Gastroesophageal sphincter (tissue), 3 donors: ENCODE measurements around the gene KRT9.

Experiments used
- EP300 ChIP-seq: sonication (generic); formaldehyde crosslinking; IDR thresholded peaks from one replicate; pipeline ENCODE4 v1.6.1; 2017; ENCODE audit warnings: antibody characterized with exemption, mild to moderate bottlenecking
- POLR2A ChIP-seq, 2 donors: fragments of 450-650 bp; IDR thresholded peaks; one replicate each; pipeline ENCODE4 v1.6.1; 2017; ENCODE audit warnings: antibody characterized with exemption in 2 of 2, mild to moderate bottlenecking in 2 of 2, moderate library complexity in 1 of 2
- POLR2AphosphoS5 ChIP-seq: sonication (generic); formaldehyde crosslinking; IDR thresholded peaks from one replicate; pipeline ENCODE4 v1.6.1; 2017; ENCODE audit warnings: antibody characterized with exemption
- TF ChIP-seq, protein P1 (sequence below), 4 experiments: fragments of 200-600 bp in 2 of 4; fragments of 450-650 bp in 2 of 4; sonication (generic) in 1 of 4; IDR thresholded peaks; one replicate each; pipeline ENCODE4 v1.5.1; 2017 to 2019; ENCODE audit warnings: antibody characterized with exemption in 4 of 4, mild to moderate bottlenecking in 2 of 4, moderate library complexity in 2 of 4

DNA sequence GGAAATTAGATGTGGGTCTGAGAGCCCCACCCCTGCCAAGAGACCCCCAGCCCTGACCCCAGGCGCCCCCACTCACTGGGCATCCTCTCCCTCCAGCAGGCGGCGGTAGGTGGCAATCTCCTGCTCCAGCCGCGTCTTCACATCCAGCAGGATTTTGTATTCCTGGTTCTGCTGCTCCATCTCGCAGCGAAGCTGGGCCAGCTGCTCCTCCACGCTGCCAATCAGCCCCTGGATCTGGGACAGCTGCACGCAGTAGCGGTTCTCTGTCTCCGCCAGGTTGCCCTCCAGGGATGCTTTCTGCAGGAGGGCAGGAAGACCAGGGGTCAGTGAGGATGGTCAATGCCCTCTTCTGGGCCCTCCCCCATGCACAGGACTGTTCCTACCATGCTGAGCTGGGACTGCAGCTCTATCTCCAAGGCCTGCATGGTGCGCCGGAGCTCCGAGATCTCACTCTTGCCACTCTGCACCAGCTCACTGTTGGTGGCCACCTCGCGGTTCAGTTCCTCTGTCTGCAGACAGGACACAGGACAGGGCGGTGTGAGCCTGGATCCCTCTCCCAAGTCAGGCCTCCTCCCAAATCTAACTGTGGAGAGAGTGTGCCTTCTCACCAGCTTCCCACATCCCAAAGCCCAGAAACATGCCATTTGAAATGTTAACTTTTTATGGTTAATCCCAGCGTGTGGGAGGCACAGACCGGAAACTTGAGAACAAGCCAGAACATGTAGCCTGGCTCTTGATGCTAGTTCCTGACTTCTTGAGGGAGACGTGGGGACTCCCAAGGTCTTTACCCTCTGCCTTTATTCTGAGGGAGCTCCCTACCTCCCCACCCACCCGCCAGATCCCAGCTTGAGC lies 49.0 kb upstream of the KRT9 start:
- TF ChIP-seq POLR2A (IDR thresholded peaks at IDR 0.05) (no peak), POLR2AphosphoS5 (no peak), EP300 (no peak)
- TF ChIP-seq, protein P1, sequence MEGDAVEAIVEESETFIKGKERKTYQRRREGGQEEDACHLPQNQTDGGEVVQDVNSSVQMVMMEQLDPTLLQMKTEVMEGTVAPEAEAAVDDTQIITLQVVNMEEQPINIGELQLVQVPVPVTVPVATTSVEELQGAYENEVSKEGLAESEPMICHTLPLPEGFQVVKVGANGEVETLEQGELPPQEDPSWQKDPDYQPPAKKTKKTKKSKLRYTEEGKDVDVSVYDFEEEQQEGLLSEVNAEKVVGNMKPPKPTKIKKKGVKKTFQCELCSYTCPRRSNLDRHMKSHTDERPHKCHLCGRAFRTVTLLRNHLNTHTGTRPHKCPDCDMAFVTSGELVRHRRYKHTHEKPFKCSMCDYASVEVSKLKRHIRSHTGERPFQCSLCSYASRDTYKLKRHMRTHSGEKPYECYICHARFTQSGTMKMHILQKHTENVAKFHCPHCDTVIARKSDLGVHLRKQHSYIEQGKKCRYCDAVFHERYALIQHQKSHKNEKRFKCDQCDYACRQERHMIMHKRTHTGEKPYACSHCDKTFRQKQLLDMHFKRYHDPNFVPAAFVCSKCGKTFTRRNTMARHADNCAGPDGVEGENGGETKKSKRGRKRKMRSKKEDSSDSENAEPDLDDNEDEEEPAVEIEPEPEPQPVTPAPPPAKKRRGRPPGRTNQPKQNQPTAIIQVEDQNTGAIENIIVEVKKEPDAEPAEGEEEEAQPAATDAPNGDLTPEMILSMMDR (IDR thresholded peaks at IDR 0.05): no peak
